ENCODE measurements around the gene SOX13. TPM values are rescaled to one million over a fixed set of nuclear protein-coding genes. Genes with fewer than 3 reads are reported as not detected.

The SOX13 gene
- total and polyA plus RNA-seq, 10 of the 15 experiments (the other 5 are each of a cell fraction or from before 2014, with no cell fraction given), result 0.04 to 0.31 (median 0.11) TPM; not detected in 7

GRCh38 chr1:204170494-204171155 lies 97.7 kb downstream of the SOX13 start (continued):
- TF ChIP-seq PBX3 (IDR thresholded peaks at IDR 0.05; ENCODE audit: insufficient replicate concordance, low read depth, low read length), result no peak
- TF ChIP-seq MAX (IDR thresholded peaks at IDR 0.05; ENCODE audit: low read depth, low read length), result no peak
- TF ChIP-seq ETV6 (conservative IDR thresholded peaks at IDR 0.05 in 1 of 2, IDR thresholded peaks at IDR 0.05 in 1 of 2; ENCODE audit: borderline replicate concordance in 1 of 2, low read depth in 1 of 2), result no peak
- no peak for TF ChIP-seq KLF5 (IDR thresholded peaks at IDR 0.05; ENCODE audit: partially characterized antibody)
- no peak for TF ChIP-seq SPI1 (IDR thresholded peaks at IDR 0.05; ENCODE audit: borderline replicate concordance, insufficient read depth, low read depth, low read length)
- TF ChIP-seq TCF3 (IDR thresholded peaks at IDR 0.05; ENCODE audit: borderline replicate concordance, insufficient read depth, low read depth, low read length), result no peak
- no peak for TF ChIP-seq CHD1 (IDR thresholded peaks at IDR 0.05; ENCODE audit: low read depth, low read length)
- TF ChIP-seq WRNIP1 (IDR thresholded peaks at IDR 0.05; ENCODE audit: borderline replicate concordance, low read depth, low read length), result no peak
- TF ChIP-seq MTA3 (IDR thresholded peaks at IDR 0.05; ENCODE audit: borderline replicate concordance, low read length), result no peak

- no peak for ATAC-seq
- no peak overlapping the region for H3K4me3 ChIP-seq
- peaks cover 0 to 2% of the 10 kb centered on the region in 2 experiments; a peak in 1 of 4 replicates for H3K27me3 ChIP-seq (replicated peaks in 1 of 2; ENCODE audit: control insufficient read depth in 2 of 2, insufficient read depth in 2 of 2, low read length in 1 of 2)
- no peak overlapping the region for H3K9ac ChIP-seq (ENCODE audit: control insufficient read depth, insufficient read depth, low read length)
- no peaks in the 10 kb centered on the region for H3K4me1 ChIP-seq (ENCODE audit: control insufficient read depth, insufficient read depth, low read length)
- H2AFZ ChIP-seq (ENCODE audit: control insufficient read depth, low read depth, low read length), result no peak overlapping the region
- no peaks in the 10 kb centered on the region for H3K36me3 ChIP-seq (ENCODE audit: control insufficient read depth in 2 of 2, insufficient read depth in 2 of 2, low read length in 1 of 2)
- no peak overlapping the region for H3K27ac ChIP-seq (ENCODE audit: control insufficient read depth, insufficient read depth)
- H3K4me2 ChIP-seq (ENCODE audit: control insufficient read depth, insufficient read depth), result no peak overlapping the region
- CTCF ChIA-PET, result interaction anchor here (1.5 to 2.7 kb wide), 2 partner anchors 9 to 191 kb away, joined by 4 to 11 read pairs; no protein-coding TSS in a partner anchor
- SMC1A ChIA-PET (ENCODE audit: uncharacterized antibody, unreplicated experiment), result interaction anchor here (2.3 kb wide), 1 partner anchor 227 kb away, joined by 6 read pairs; no protein-coding TSS in a partner anchor
- in situ Hi-C loops (cut with MboI) (no loop called here), intact Hi-C loops (cut with micrococcal nuclease; ENCODE audit: unreplicated experiment) (no loop called here)
- RAD21 ChIA-PET (ENCODE audit: unreplicated experiment), result no interaction called here
- DNase-seq (ENCODE audit: low read depth, low spot score), result no peak
- POLR2A ChIA-PET, result no interaction called here
- H3K79me2 ChIP-seq (ENCODE audit: control insufficient read depth, insufficient read depth, low read length), result no peaks in the 10 kb centered on the region
- no TSS peak for BruUV-seq (replicated peaks)
- H3K9me3 ChIP-seq (replicated peaks; ENCODE audit: control insufficient read depth, insufficient read depth, low read length), result peaks cover 8% of the 10 kb centered on the region; the same call in 2 of the 3 replicates
- 40% methylated on average over 4 of the region's 4 CpGs for WGBS (ENCODE audit: insufficient coverage, insufficient replicate concordance, low lambda C conversion rate, missing lambda C conversion rate)
- FAIRE-seq, result no peak
- no peaks in the 10 kb centered on the region for H4K20me1 ChIP-seq (ENCODE audit: control insufficient read depth, insufficient read depth)
- TF ChIP-seq MLLT1 (IDR thresholded peaks at IDR 0.05) (no peak), FOS (IDR thresholded peaks at IDR 0.05; ENCODE audit: borderline replicate concordance, extremely low read depth, insufficient read length) (no peak), TCF3 (IDR thresholded peaks at IDR 0.05; ENCODE audit: borderline replicate concordance, insufficient read depth, low read depth, low read length) (no peak), SMARCA5 (IDR thresholded peaks at IDR 0.05) (no peak), ATF7 (IDR thresholded peaks at IDR 0.05; ENCODE audit: low read depth) (no peak), ASH2L (IDR thresholded peaks at IDR 0.05; ENCODE audit: borderline replicate concordance, low read depth) (no peak), PBX3 (IDR thresholded peaks at IDR 0.05; ENCODE audit: insufficient replicate concordance, low read depth, low read length) (no peak), CBX5 (IDR thresholded peaks at IDR 0.05; ENCODE audit: low read depth) (no peak), ZSCAN29 (IDR thresholded peaks at IDR 0.05) (no peak), STAT3 (IDR thresholded peaks at IDR 0.05; ENCODE audit: low read depth, low read length) (no peak)
Measured at GRCh38 chr1:204171751-204172178, 98.8 kb downstream of the SOX13 start.
